Testis (tissue), 2 donors: ENCODE measurements around the gene CDK5R2.

Experiments used
- CTCF ChIP-seq, 3 experiments: fragments of 450-650 bp in 2 of 3; fragments of 200-600 bp in 1 of 3; sonication (generic) in 1 of 3; IDR thresholded peaks; one replicate each; pipeline ENCODE4 v1.5.1; 2016 to 2019; ENCODE audit warnings: antibody characterized with exemption in 3 of 3, mild to moderate bottlenecking in 2 of 3, moderate library complexity in 1 of 3
- POLR2A ChIP-seq: fragments of 450-650 bp; IDR thresholded peaks from one replicate; pipeline ENCODE4 v1.6.1; 2017; ENCODE audit warnings: antibody characterized with exemption, mild to moderate bottlenecking, moderate library complexity

DNA sequence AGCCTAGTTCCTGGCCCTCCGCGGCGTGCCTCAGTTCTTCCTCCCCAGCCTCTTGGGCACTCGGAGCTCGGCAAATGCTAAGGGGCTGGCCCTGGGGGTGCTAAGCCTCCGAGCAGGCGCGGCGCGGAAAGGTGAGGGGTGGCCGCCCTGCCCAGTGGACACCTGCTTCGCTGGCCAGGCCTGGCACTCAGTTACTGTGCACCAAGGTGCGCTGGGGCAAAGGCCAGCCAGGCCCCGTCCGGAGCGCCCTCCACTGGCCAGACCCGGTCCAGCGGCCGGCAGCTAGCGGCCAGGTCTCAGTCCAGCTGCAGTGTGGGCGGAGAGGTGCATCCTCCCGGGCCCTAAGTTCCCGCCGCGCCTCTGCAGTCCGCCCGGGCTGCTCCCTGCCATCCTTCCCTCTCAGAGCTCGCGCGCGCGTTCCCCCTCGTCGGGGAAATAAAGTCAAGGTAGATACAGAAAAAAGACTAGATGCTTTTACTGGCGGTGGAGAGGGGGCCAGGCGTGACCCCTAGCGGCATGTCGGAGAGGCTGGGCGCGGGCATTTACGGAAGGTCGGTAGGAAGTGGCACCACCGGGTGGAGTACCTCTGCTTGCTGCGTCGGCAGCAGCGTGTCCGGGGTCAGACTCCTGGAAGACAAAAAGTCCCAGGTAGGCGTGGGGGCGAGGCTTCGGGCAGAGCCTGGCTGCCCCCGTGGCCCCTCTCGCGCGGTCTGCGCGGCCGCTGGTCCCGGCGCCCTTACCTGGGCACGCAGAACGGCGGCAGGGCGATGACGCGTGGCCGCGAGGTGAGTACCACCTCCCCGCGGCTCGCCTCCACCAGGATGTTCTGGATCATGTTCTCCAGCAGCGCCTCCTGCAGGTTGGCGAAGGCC lies 43.2 kb downstream of the CDK5R2 start:
- peak in 2 of 3 experiments; percentile 7 to 18 for TF ChIP-seq CTCF (IDR thresholded peaks at IDR 0.05)
- no peak for TF ChIP-seq POLR2A
